ENCODE data around the gene C4BPB.
"Not testable (repeated sequence)": the region's sequence is repeated elsewhere in the genome, so short reads cannot be mapped to it uniquely, and the experiment has no call there.

Gene C4BPB

DNA sequence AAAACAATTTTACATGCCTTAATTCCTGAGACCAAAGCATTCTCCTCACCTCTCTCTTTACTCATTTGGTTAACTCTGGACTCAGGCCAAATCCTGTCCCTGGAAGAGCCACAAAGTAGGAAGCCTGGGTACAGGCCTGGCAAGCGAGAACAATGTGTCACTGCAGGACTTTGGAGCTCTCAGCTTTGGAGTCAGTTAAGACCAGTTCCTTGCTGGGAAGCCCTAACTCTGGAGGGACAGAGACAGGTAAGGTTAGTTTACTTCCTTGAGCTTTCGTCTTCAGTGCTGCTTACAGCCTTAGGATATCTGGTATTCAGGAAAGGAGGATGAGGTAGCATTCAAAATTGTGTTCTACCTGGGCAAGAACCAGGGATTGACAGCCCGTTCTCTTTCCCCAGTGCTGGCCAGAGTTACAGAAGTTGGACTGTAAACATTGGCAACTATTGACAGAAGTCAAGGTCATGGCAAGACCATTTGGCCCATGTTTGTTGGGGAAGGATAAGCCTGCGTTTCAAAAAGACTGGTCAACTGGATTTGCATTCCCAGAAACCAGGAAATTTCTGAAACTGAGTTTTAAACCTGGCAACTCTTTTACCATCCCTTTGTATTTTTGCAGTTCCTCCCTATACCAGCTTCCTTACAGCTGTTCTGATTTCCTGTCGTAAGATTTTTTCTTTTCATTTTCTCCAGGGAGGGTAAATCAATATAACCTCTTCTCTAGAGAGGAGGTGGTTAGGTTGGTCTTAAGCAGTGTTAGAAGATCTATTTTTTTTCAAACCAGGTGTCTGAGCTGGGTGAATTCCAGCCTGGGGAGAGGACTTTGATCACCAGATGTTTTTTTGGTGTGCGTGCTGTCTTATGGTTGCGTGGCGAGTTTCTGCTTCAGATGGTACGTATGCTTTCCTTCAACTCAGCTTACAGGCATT is at the start of gene C4BPB:
TSS of gene C4BPB (plus strand) at position 160 of the 926 bp plus-strand sequence. CDS start at position 832, 672 bp downstream.
- no peak for DNase-seq (ENCODE audit: low spot score)

DNA sequence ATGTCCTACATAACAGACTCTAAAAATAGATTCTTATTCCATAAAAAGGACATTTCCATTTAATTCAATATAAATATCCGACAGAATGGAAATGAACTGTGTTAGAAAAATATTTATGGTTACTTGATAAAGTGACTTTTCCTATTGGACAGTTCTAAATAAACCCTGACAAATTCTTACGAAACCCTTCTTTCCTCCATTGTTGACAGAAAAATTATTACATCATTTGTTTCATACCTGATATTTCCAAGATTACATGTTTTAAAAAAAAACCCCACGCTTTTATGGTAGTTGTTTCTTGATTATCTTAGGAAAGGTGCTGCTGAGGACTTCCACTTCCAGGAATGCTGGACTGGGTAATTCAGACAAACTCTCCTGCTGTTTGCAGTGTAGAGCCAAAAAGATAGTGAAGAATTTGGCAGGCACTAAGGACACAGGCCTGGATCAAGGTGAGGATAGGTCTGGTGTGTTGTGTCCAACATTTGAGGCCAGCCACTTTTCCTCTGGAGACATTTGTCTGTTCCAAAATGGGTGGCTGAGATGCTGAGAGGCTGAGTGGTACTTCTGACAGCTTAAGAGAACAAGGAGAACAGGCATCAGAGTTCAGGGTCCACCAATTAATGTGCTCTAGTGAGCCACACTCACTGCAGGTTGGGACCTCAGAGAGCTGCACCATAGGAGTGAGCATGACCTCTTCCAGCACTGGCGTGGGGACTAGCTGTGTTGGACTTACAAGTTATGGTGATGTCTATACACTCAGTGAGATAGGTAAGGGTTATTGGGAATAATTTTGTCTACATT is 49.1 kb upstream of the C4BPB start:
- no peak for DNase-seq (ENCODE audit: low spot score)

DNA sequence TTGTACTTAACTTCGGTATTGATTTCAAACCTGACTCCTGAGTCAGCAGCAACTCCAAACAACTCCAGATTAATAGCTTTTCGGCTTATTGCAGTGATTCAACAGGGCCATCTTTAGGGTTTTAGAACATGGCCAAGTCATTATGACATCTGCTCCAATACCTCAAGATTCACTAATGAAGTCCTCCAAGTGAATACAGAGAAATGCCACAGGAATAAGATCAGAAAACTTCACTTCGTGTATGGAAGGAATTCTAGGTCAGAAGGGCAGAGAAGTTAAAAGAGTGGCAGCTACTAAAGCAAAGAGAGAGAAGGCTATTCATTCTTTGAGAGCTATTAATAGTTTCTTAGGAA is 48.5 kb upstream of the C4BPB start:
- no peak for DNase-seq (ENCODE audit: low spot score)

DNA sequence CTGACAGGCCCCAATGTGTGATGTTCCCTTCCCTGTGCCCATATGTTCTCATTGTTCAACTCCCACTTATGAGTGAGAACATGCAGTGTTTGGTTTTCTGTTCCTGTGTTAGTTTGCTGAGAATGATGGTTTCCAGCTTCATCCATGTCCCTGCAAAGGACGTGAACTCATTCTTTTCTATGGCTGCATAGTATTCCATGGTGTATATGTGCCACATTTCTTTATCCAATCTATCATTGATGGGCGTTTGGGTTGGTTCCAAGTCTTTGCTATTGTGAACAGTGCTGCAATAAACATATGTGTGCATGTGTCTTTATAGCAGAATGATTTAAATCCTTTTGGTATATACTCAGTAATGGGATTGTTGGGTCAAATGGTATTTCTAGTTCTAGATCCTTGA is 47.3 kb upstream of the C4BPB start:
- not testable (repeated sequence) for DNase-seq (ENCODE audit: low spot score)

- DNase-seq (ENCODE audit: low spot score): no peak
Observed at GRCh38 chr1:207045453-207045852, 43.2 kb upstream of the C4BPB start.

DNA sequence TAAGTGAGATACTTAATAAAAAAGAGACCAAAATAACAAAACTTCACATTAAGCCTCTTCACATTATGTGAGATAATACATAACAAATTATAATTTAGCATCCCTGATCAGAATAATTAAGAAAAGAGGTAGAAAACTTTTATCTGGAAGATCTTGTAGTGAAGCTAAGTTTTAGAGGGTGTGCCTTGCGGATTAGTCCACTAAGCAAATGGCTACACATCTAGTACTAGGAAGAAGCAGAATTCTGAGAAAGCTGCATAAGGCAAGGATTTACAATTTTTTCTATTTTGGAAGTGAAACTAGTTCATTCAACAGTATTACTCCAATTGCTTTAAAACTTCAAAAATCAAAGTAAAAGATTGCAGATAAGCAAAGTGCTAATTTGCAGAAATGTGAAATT is 41.2 kb upstream of the C4BPB start:
- no peak for DNase-seq (ENCODE audit: low spot score)

- no peak for DNase-seq (ENCODE audit: low spot score)
Observed at GRCh38 chr1:207048041-207048440, 40.6 kb upstream of the C4BPB start.

GRCh38 chr1:207049054-207049453 is 39.6 kb upstream of the C4BPB start:
- no peak for DNase-seq (ENCODE audit: low spot score)

- no peak for DNase-seq (ENCODE audit: low spot score)
Observed at GRCh38 chr1:207049514-207049913, 39.1 kb upstream of the C4BPB start.

- no peak for DNase-seq (ENCODE audit: low spot score)
Observed at GRCh38 chr1:207049974-207050391, 38.7 kb upstream of the C4BPB start.

- peak; percentile 82 for DNase-seq (ENCODE audit: low spot score)
Observed at GRCh38 chr1:207050480-207051190, 38.0 kb upstream of the C4BPB start.

GRCh38 chr1:207051191-207051943 is 37.3 kb upstream of the C4BPB start, which contains the start of gene YOD1:
Gene YOD1, minus strand, starts transcription at chr1:207051208. Its CDS starts 178 bp downstream, at chr1:207051030.
- no peak for DNase-seq (ENCODE audit: low spot score)

DNA sequence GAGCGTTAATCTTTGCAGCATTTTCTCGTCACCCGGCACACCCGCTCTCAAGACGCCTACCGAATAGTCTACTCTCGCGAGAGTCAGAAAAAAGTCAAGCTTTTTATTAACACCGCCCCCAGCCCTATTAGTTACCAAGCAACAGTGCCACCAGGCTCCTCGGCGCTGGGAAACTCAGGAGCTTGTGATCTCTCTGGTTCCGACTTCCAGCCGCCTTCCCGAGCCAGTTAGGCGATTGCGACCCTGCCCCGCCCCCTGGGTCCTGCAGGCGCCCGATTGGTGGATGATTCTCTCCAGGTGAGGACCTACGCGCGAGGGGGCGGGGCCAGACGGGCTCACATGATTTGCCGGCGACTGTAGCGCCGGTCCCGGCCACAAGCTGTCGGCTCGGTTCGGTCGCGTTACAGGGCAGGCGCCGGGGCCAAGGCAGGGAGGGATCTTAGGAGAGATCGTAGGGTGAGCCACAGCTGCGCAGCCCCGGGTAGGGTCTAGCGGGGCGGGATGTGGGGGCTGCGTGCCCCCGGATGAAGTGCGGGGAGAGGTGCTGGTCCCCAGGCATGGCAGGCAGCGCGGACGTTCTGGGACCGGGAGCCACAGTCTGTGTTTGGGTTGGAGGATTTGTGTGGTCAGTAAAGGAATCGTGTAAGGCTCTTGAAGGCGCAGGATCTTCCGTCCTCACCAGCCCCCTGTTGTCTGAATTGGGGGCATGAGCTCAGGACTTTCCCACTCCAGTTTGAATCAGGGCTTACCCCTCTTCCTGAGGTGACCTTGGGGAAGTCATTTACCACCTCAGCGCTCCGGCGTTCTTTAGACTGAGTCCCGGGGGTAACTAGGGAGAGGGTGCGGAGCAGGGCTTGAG is 35.5 kb upstream of the C4BPB start, which contains the start of gene PFKFB2:
TSS of gene PFKFB2 (plus strand) at position 365 of the 859 bp plus-strand sequence. CDS start 1,443 bp downstream, outside the sequence.
- peak; percentile 99 for DNase-seq (ENCODE audit: low spot score)

DNA sequence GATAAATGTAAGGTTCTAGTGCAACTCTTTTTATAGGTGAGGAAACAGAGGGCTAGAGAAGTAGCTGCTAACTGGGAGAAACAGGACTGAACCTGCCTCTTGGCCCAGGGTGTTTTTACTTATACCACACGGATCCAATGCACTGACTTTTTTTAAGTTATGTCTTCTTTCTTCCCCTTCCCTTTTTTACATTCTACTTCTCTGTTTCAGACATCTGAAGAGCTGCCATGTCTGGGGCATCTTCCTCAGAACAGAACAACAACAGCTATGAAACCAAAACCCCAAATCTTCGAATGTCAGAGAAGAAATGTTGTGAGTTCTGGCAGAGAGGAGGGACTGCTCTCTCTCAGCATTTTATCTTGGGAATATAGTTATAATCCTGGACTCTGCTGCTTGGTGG is 34.2 kb upstream of the C4BPB start:
- DNase-seq (ENCODE audit: low spot score): no peak

DNA sequence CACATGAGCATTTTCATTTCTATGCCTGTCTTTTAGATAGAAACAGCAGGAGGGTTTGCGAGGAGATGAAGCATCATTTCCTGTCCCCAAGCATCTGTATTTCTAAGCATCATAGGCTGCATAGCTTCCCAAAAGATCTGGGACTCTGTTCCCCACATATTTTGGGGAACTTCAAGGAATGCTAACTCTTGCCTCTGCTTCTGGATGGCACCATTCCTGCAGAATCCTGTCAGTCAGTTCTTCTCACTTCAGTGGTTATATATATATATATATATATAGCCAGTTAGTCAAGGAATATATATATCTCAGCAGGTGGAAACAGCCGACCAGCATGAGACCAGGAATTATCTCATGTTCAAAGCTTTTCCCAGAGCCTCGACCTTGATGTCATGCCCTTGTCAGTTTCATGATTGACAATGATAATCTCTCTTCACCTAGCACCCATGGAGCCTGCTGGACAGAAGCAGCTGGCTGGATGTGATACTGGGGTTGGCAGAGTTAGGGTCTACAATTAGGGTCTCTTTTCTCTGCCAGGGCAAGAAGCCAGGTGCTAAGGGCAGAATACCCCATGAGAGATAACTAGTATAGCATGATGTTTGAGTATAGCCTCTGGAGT is 33.2 kb upstream of the C4BPB start:
- DNase-seq (ENCODE audit: low spot score): no peak

- no peak for DNase-seq (ENCODE audit: low spot score)
Observed at GRCh38 chr1:207056673-207057072, 32.0 kb upstream of the C4BPB start.

DNA sequence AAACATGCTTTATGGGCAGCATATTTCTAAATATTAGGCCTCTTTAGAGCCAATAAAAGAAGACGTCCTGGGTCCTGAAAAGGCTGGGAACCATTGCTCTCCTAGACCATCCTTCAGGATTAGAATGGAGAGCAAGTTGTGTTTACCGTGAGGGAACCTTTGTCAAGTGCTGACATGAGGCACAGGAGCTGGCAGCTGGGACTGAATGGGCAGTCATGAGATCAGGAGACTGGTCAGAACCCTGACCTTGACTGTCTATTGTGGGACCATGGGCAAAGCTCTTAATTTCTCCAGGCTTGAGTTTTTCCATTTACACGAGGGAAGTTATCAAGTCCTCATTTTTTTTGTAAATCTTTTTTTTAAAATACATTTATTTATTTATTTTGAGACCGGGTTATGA is 30.4 kb upstream of the C4BPB start:
- no peak for DNase-seq (ENCODE audit: low spot score)

GRCh38 chr1:207058878-207059867 is 29.5 kb upstream of the C4BPB start:
- peak; percentile 34 for DNase-seq (ENCODE audit: low spot score)

GRCh38 chr1:207059881-207060280 is 28.8 kb upstream of the C4BPB start:
- no peak for DNase-seq (ENCODE audit: low spot score)

Data from iPS-NIHi11 (cell line).